Bone marrow (tissue), 2 donors: Measurements from ENCODE around the gene KYNU.

Experiments used
- DNase-seq, 2 donors: peaks; one replicate each; lab custom pipeline; 2025; lab: John Stamatoyannopoulos, UW

Gene KYNU

DNA sequence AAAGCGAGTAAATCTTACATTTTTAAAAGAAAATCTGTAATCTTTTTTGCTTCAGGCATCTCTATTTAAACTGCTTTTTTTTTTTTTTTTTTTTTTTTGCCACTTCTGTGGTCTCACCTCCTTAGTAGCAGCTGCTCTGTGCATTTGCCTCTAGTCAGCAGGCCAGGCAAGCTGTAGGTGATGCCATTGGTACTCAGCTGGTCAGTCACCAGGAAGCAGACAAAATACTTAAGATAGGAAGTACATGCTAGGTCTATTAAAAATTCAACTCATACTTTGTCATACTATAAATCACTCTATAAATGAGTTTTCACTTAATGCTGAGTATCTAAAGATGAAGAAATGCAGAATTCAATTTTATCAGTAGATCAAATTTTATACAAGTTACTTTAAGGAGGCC lies 83.7 kb downstream of the KYNU start:
- DNase-seq, result no peak

DNA sequence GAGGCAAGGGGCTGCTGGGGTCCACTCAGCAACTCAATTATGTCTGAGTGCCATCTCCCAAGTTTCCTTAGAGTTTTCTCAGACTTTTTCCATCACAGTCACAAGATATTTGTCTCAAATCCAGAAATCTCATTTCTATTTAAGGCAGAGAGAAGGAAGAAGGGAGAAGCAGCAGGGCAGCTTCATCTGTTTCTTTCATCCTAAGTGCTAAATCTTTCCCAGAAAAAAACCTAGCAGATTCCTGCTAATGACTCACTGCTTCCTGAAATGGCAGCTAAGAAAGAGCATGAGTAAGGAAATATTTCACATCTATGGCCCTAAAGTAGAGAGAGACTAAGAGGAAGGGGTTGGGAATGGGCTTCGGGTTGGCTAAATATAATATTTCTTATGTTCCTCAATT lies 88.0 kb downstream of the KYNU start:
- DNase-seq, result no peak

DNA sequence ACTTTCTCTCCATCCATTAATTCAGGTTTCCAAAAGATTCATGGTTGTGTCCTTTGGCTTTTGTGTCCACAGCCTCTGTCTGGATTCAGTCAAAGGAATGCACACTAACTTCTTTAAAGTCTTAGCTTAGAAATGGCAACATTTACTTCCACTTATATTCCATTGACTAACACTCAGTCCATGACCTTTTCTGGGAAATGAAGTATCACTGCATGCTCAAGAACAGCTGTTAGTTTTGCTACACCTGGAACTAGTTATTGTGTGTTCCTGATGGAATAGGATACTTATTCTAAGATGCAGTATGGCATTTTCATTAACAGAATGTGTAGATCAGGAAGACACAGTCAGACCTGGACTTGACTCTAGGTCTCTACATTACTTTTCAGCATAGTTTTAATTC lies 88.8 kb downstream of the KYNU start:
- no peak for DNase-seq

DNA sequence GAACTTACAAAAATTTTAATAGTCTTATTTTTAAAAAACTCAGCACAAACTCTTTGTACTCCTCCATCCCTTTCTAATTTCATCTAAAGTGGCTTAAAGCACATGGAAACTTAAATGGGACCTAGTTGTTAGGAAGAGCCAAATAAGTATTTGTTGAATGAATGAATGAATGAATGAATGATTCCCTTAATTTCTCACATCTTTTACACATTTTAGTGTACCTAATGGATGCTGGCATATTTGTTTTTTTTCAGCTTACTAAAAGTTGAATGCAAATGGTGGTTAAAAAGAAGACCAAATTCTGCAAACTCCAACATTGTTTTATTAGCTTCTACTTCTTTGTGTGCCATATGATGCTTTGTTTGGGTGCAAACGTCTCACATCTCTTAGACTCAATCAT lies 89.6 kb downstream of the KYNU start:
- no peak for DNase-seq

DNA sequence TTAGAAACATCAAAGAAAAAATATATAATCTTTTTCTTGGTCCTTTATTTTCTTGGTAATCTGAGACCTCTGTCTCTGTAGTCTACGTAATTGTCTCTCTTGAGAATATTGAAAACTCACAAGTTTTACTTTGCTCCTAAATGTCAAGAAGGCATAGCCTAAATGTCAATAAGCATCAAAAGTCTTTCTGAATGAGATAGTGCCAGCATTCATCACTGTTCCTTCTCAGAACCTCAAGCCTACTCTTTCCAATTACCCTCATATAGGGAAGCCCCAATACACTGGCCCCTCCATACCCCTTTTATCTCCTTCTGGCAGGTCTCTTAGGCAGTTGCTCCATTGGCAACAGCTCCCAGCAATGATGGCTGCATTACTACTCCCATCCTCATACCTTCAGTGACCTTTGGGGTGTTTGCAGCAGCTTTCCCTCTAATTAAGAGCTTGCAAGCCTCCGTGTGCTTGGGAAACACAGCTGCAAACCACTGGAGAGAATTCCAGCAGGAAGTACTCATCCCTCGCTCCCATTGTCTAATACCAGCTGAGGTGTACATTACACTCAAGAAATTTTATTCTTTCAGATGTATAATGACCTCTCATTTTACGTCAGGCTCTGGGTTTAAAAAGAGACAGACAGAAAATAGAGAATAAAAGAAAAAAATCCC lies 95.8 kb downstream of the KYNU start:
- no peak for DNase-seq

DNA sequence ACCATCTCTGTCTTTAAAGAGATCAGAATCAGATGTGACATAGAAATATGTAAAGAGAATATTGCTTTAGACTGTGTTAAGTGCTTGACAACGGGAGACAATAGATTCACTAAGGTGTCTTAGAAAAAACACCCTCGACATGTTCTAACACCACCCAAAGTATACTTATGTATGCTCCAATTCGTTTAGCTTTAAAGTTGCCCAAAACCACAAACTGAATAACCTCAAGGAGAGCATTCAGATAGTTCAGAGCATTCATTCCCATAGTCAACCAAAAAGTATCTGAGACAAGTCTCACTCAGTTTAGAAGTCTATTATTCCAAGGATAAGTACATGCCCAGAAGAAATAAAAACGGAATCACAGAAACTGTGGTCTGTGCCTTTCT lies 96.4 kb downstream of the KYNU start:
- no peak for DNase-seq

DNA sequence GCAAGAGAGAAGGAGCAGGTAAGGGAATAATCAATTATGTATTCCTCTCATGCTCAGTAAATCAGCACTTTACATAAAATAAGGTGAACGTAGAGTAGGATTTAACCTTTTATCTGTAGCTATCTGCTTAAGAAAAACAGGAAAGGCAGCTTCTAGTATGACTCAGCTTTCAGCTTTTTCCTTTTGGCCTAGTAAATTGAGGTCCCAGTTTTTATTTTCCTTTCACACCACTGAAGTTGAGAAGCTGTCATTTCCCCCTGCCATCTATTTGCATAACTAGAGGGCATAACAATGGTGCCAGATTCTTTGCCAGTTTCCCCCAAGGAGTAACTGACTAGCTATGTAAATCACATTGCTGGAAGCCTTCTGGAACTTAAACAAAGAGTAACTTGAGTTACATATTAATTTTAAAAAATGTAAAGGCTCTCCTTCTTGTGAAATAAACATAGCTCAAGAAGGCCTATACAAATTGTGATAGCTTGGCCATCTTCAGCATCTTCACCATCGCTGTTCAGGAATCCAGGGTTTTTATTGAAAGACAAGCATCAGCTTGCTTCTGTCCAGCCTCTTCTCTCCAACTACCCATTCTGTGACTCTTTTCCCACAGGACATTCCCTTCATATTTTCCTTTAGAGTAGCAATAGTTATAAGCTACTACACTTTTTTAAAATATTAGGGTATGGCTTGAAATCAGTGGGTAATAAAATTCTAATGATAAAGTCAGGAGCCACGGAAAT lies 97.0 kb downstream of the KYNU start:
- no peak for DNase-seq

DNA sequence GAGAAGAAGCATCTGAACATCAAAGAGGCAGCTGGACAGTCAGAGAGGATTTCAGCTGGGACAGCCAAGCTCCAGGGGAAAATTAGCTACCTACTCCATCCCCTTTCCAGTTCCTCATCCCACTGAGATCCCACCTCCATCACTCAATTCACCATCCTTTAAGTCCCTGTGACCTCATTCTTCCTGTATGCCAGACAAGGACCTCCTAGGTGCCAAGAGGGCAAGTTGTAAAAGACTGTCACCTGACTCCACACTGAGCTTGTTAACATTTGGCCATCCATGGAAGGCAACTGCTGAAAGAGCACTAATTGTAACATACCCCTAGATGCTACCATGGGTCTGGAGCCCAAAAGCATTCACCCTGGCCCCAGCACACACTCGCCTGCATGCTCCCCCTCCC lies 97.8 kb downstream of the KYNU start:
- no peak for DNase-seq

DNA sequence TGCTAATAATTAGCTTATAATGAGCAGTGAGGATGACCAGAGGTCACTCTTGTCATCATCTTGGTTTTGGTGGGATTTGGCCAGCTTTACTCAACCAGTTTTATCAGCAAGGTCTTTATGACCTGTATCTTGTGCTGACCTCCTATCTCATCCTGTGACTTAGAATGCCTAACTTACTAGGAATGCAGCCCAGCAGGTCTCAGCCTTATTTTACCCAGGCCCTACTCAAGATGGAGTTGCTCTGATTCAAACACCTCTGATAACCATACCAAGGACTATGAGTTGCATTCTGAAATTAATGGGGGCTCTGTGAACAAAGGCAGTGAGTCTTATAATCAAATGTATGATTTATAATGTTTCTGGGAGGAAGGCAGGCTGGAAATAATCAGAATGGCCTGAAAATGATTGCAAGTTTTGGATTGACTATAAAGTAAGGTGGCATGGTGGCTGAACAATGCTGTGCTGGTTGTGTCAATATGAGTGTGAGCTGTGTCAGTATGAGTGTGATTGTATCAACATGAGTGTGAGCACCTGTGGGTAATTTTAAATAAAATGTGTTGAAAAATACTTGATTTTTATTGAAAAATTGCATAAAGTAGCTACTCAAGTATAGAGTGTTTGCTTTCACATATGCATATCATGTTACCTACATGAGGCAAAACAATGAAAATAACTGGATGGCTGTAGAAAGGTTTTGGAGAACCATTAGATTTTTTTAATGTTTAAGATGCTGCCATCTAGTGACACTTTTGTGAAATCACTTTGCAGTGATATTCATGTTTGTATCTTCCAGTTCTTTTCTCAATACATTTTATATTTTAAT lies 103.0 kb downstream of the KYNU start:
- DNase-seq, result no peak

DNA sequence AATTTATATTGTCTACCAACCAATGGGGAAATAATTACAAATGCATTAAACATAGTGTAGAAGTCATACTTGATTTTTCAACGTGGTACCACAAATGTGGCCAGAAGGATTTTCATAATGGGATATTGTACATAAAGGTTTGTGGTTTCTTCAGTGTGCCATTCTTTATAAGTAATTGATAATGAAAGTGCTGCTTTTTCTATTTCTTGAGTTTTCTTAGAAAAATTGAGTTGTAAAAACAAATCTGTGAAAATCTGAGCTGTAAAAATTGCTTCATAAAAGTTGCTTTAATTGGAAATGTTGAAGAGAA lies 103.6 kb downstream of the KYNU start:
- DNase-seq, result no peak

DNA sequence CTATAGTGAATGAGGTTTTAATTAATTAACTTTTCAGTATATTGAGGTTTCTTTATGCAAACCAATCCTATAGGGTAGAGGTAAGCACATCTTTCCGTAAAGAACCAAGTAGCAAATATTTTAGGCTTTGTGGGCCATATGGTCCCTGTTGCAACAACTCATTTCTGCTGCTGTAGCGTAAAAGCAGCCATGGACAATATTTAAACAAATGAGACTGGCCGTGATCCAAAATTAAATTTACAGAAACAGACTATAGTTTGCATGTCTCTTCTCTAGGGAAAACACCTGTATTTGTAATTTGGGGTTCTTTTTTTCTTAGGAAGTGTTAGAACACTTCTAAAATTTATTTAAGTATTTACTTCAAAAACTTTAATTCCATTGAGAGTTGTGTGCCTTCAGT lies 104.3 kb downstream of the KYNU start:
- no peak for DNase-seq

DNA sequence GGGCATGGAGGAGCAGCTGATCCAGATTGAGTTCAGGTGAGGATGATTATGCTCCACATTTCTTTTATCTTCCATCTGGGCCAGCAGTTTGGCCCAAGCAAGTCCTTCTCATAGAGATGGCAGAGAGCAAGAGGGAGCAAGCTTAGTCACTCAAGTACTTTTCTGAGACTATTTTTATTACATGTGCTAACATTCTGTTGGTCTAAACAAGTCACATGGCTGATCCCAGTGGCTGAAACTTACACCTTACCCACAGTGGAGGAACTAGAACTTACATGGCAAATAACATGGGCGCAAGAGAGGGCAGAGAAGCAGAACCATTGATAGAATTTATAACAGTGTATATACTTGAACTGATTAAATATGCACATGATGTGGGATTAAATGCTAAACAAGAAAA lies 105.7 kb downstream of the KYNU start:
- DNase-seq, result no peak

DNA sequence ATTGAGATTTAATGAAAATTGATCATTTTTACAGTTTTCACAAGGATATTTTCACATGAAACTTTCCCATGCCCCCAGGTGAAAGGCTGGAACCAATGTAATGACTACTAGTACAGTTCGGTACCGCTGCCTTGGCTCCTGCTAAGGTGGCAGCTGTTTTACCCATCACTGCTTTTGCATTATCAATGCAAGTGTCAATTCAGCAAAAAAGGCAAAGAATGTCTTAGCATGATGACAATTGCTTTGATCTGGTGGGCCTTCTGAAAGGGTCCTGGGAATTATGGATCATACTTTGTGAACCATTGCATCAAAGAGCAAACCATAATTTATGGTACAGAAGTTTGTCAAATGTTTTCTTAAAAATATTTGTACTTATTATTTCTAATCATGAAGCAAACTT lies 107.2 kb downstream of the KYNU start:
- DNase-seq, result no peak

DNA sequence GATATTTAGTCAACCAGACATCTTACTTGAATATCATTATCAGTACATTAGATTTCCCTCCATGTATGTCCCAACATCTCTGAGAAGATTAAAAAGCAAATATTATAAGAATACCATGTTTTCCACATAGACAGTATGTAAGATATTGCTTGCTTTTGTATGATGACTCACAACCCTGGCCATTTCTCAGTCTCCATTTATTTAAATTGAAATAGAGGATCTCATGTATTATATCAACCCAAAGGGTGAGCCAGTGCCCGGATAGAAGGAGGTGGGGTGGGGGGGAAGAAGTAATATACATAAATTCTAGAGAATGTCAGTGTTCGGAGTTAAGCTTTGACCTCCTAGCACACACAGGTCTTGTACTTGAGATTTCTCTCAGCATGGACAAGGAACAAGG lies 109.6 kb downstream of the KYNU start:
- DNase-seq, result no peak

DNA sequence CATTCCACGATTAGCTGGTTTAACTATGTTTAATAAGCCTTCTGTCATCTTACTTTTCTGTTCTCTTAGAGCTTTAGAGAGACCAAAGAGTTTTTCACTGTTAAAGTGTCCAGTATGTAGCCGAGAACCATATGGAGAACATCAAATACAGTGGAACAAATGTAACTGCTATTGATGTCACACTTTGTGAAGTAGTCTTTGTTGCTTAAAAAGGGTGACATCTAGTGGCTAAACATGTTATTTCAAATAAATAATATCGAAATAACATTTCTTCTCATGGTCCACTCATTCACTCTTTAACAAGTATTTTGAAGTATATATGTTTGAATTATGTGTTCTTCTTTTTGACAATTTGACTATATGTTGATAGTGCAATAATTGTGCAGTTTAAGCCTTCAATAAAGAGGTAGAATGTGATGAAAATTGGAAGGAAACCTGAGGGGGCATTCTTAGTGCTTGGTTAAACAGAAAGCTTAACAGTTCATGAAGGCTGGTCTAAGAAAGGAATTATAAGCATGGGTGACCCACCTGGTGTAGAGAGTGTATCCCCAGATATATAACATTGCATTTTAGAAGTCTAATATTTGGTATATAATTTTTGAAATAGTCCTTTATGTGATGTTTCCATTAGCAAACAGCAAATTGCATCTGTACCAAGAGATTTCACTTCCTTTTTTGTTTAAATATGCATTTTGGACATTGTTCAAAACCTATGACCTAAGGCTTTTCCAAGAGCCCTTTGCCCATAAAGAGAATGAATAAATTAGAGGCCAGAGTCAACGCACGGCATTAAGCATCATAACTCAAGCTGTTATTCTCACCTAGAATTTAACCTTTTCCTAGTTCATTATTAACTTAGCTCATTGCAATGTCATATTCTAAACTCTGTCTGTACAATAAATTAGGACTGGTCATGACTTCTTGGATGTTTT lies 112.1 kb downstream of the KYNU start:
- peak in 1 of 2 donors; percentile 10 for DNase-seq

DNA sequence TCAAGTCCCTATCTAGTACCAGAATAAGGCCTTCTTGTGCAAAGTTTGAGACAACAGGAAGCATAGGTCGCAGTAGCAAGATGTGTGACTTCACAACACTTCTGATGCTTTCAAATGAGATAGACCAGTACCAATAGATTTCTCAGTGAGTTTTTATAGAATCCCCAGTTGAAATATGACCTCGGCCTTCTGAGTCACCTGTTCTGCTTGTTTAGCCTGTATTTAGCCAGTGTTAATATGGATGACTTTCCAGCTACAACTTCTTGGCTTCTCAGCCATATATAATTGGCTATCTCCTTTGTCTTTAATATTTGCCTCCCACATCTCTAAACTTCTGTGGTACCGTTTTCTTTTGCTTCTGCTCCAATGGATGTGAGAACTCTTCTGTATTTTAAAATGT lies 113.8 kb downstream of the KYNU start:
- DNase-seq, result no peak

DNA sequence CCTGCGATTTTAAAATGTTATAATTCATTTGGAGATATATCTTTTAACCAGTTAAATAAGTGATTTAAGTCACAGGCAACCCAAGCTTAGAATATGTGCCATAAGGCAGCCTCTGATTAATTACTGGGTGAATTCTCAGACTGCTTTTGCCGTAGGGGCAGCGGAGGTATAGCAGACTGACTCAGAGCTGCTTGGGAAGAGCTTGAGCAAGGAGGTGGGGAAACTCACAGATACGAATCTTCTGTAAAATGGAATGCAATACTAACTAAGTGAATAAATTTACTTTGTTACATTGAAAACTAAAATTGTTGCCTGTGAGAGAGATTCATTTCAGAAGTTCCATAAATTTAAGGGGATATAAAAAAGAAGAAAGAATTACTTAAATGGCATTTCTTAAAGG lies 115.4 kb downstream of the KYNU start:
- DNase-seq, result no peak

DNA sequence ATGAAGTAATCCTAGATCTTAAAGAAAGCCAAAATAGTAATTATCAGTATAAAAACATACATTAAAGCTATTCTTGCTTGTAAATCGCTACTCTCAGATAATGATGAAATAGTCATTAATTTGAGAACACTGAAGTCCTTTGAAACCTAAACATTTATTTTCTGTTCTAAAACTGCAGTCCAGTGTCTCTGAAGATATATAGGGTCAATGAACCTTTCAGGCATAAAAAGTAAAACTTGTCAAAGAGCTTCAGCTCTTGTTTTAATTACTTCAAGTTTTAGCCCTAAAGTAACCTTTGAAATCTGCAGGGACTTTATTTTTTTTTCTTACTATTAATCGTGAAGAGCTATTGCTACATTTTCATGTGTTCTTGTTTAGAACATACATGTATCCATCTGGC lies 116.3 kb downstream of the KYNU start:
- DNase-seq, result no peak

DNA sequence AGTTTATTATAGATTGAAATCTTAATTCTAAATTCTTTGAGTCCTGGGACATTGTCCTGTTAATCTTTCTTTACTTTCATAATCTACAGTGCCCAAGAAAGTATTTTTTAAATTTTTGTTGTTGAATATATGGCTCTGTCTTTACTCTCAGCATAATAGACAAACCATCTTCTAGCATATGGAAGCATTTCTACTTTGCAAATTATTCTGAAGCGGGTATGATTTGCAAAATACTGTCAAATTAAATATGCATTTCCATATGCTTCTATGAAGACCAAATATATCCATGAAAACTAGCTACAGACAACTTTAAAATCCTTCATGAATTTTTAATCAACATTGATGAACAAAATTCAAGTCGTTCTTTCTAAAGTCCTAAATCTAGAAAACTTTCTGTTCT lies 117.2 kb downstream of the KYNU start:
- DNase-seq, result no peak

DNA sequence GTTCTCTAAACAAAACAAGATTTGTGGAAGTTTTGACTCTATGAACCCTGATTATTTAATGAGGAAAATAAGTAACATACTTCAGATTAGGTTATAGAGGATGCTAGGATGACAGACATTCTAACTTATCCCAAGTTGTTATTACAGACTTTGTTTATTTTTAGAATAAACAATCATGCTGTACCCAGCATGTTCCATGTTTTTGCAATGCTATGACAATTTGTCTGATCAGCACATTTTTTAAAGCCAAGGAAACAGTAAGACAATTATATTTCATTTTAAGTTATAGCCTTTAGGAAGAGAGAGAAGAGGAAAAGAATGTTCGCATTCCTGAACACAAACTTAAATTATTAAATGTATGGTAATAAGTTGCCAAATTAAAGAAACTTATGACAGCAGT lies 119.8 kb downstream of the KYNU start:
- no peak for DNase-seq

DNA sequence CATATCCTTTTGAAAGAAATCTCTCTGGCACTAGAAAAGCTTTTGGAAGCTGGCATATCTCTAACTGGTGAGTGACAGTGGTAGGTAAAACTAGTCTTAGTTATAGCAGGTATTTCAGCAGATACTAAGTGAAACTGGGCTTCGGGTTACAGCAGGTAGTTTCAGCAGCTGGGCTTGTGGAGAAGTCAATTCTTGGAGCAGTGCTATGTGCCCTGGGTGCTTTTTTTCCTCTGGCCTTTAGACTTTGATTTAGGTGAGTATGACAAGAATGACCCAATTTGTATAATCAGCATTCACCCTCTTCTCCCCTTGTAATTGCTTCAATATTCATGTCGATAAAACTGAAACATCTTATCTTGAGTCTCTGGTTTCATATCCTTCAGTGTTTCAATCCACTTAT lies 123.1 kb downstream of the KYNU start:
- DNase-seq, result no peak

DNA sequence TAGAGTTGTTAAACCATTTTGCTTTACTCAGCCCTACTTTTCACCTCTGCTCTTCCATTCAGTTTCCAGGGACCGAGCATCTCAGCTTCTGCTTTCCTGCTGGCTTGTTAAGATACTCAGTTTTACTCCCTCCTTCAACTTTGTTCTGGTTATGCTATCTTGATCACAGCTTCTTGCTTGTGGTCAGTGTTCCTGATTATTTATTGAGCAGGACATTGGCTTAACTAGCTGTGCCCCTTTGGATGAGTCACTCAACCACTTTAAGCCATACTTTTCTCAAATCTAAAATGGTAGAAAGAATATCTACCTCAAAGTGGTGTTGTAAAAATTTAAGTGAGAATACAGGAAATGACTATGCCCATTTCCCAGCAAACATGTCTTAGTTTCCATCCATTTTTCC lies 124.0 kb downstream of the KYNU start:
- no peak for DNase-seq
